Hepatocyte (in vitro differentiated cells): ENCODE measurements around the gene EPHB2.

ENCODE experiments used
- CTCF ChIP-seq: fragments of 200-600 bp; sonication (generic); IDR thresholded peaks from 2 replicates; pipeline ENCODE4 v1.5.1; 2016; ENCODE audit warnings: antibody characterized with exemption, mild to moderate bottlenecking; ENCODE audit not compliant: poor library complexity
- EZH2 ChIP-seq: fragments of 200-600 bp; sonication (generic); IDR thresholded peaks from 2 replicates; pipeline ENCODE4 v1.6.1; 2016; ENCODE audit warnings: antibody characterized with exemption, mild to moderate bottlenecking, borderline replicate concordance
- EZH2phosphoT487 ChIP-seq: fragments of 200-600 bp; sonication (generic); IDR thresholded peaks from one replicate; pipeline ENCODE4 v1.6.1; 2018; ENCODE audit warnings: antibody characterized with exemption, mild to moderate bottlenecking, low read depth, moderate library complexity; ENCODE audit not compliant: unreplicated experiment, severe bottlenecking

- TF ChIP-seq CTCF (no peak), EZH2 (no peak), EZH2phosphoT487 (no peak)
Measured at GRCh38 chr1:22912311-22912710, 201.7 kb downstream of the EPHB2 start.
